ENCODE measurements around the gene FCN2.

FCN2 gene

GRCh38 chr9:134847752-134848432, 32.7 kb upstream of the FCN2 start:
- no peak for TF ChIP-seq CTCF (IDR thresholded peaks at IDR 0.05; ENCODE audit: low read depth, low read length)
- no peak for DNase-seq (ENCODE audit: extremely low read depth, low read depth)

- no peak for TF ChIP-seq CTCF (IDR thresholded peaks at IDR 0.05; ENCODE audit: low read depth, low read length)
- DNase-seq (ENCODE audit: extremely low read depth, low read depth): no peak
Measured at GRCh38 chr9:134848504-134848903, 32.1 kb upstream of the FCN2 start.

GRCh38 chr9:134850611-134851010, 30.0 kb upstream of the FCN2 start:
- DNase-seq (ENCODE audit: extremely low read depth, low read depth): no peak
- no peak for TF ChIP-seq CTCF (IDR thresholded peaks at IDR 0.05; ENCODE audit: low read depth, low read length)

GRCh38 chr9:134851020-134851419, 29.6 kb upstream of the FCN2 start:
- TF ChIP-seq CTCF (IDR thresholded peaks at IDR 0.05; ENCODE audit: low read depth, low read length): no peak
- no peak for DNase-seq (ENCODE audit: extremely low read depth, low read depth)

GRCh38 chr9:134852906-134853654, 27.5 kb upstream of the FCN2 start:
- no peak for DNase-seq (ENCODE audit: extremely low read depth, low read depth)
- no peak for TF ChIP-seq CTCF (IDR thresholded peaks at IDR 0.05; ENCODE audit: low read depth, low read length)

GRCh38 chr9:134853893-134854292, 26.7 kb upstream of the FCN2 start:
- DNase-seq (ENCODE audit: extremely low read depth, low read depth): no peak
- TF ChIP-seq CTCF (IDR thresholded peaks at IDR 0.05; ENCODE audit: low read depth, low read length): no peak

- DNase-seq (ENCODE audit: extremely low read depth, low read depth): no peak
Measured at GRCh38 chr9:134854541-134854981, 26.0 kb upstream of the FCN2 start.

More at GRCh38 chr9:134854541-134854981, 26.0 kb upstream of the FCN2 start:
- TF ChIP-seq CTCF (IDR thresholded peaks at IDR 0.05; ENCODE audit: low read depth, low read length): no peak
